ENCODE measurements around the gene DHH. TPM values are rescaled to one million over a fixed set of nuclear protein-coding genes. Genes with fewer than 3 reads are reported as not detected.

DHH gene
- total RNA-seq, 6 donors from 2014 or later = 0.39 to 3.1 (median 0.76) TPM; not detected in 1

DNA sequence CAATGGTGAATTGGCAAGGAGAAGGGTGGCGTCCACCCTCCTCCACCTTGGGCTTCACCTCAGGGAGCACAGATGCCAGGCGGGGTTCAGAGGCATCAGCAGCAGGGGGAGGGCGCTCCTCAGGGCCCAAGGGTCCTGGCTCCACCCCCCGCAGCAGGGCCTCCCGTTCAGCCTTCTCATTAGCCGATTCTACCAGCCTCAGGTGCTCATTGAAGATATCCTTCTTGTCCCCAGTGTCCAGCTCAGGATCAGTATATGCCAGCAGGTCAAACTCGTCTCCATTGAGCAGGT lies 56.7 kb downstream of the DHH start:
- no peaks in the 10 kb centered on the region for H3K9me3 ChIP-seq
- DNase-seq (no peak), ATAC-seq (ENCODE audit: low FRiP score in 2 of 2) (no peak)
- WGBS, 2 donors = 91 to 93% methylated on average over 4 to 7 of the region's 7 CpGs
- H3K4me1 ChIP-seq = peaks cover 0 to 8% (median 6%) of the 10 kb centered on the region in 4 donors
- H3K4me3 ChIP-seq = no peak overlapping the region
- H3K27me3 ChIP-seq = no peaks in the 10 kb centered on the region
- TF ChIP-seq POLR2AphosphoS5 (IDR thresholded peaks at IDR 0.05) (no peak), EP300 (IDR thresholded peaks at IDR 0.05) (no peak)
- no peak overlapping the region for H3K27ac ChIP-seq
- peaks cover 63 to 98% (median 92%) of the 10 kb centered on the region in 4 donors for H3K36me3 ChIP-seq

DNA sequence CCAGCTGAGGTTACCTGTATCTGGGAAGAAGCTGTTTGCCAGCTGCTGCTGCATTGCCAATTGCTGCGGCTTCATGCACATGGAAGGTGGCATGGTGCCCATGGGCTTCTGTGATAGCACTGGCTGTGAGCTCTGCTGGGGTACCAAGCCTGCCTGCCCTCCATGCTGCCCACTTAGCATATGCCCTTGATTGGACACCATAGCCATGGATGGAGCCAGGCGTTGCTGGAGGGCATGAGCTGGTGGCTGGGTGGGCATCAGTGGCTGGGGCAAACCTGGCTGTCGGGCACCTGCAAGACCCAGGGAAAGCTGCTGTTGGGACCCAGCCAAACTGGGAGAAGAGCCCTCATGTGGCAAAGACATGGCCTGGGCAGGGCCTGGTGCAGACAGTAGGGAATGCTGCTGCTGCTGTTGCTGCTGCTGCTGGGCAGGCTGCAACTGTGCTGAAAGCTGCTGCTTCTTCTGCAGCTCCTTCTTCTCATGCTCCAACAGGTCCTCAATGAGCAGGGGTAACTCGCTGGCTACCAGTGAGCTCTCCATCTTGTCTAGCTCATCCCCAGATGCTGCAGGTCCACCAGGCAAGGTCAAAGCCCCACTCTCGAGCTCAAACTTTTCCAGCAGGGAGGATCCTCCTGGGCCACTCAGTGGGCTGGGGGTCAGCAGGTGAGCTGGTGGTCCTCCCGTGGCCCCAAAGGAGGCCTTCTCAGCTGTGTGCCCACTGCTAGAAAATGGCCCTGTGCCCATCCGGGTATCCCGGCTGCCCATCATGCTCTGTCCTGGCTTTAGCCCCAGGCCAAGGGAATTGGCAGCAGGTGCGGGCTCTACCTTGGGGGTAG lies 57.3 kb downstream of the DHH start:
- no peak for TF ChIP-seq EP300 (IDR thresholded peaks at IDR 0.05)
- no peak for TF ChIP-seq POLR2AphosphoS5 (IDR thresholded peaks at IDR 0.05)
- no peak for ATAC-seq (ENCODE audit: low FRiP score in 2 of 2)
- peaks cover 63 to 98% (median 92%) of the 10 kb centered on the region in 4 donors for H3K36me3 ChIP-seq
- H3K4me3 ChIP-seq = no peak overlapping the region
- no peak overlapping the region for H3K27ac ChIP-seq
- H3K27me3 ChIP-seq = no peaks in the 10 kb centered on the region
- no peaks in the 10 kb centered on the region for H3K9me3 ChIP-seq
- 95 to 100% methylated on average over 5 to 9 of the region's 9 CpGs for WGBS, 2 donors
- peak in 1 of 2 donors; percentile 41 for DNase-seq
- H3K4me1 ChIP-seq = peaks cover 0 to 14% (median 7%) of the 10 kb centered on the region in 4 donors

Small RNA genes lying within 50 kb of the gene (small RNA-seq; reads per million reads assigned to genes)
- 0 reads per million in 4 donors for gene RF00019

Other genes starting within 250 kb of the DHH start
- 100 to 1,000 TPM in 1 of 6 donors, 10 to 100 TPM in 5; 64.5 to 163 (median 81.8) TPM for gene DDX23, start 242.6 kb downstream of the DHH start, total RNA-seq
- 10 to 100 TPM in 4 of 6 donors, 1 to 10 TPM in 2; 7.2 to 23.0 (median 14.2) TPM for gene RND1, start 228.9 kb downstream of the DHH start, total RNA-seq
- gene FKBP11, start 169.3 kb downstream of the DHH start, total RNA-seq = 10 to 100 TPM in 5 of 6 donors, 1 to 10 TPM in 1; 9.4 to 31.9 (median 19.3) TPM
- 100 to 1,000 TPM in 3 of 6 donors, 10 to 100 TPM in 3; 67.4 to 178 (median 99.2) TPM for gene ARF3, start 137.3 kb downstream of the DHH start, total RNA-seq
- 1 to 10 TPM in 1 of 6 donors, under 1 TPM in 2, not detected in 3; 0.69 to 2.2 (median 0.74) TPM for gene WNT10B, start 123.1 kb downstream of the DHH start, total RNA-seq
- under 1 TPM in 1 of 6 donors, not detected in 5; 0.34 TPM for gene WNT1, start 116.5 kb downstream of the DHH start, total RNA-seq
- under 1 TPM in 4 of 6 donors, not detected in 2; 0.13 to 0.30 (median 0.18) TPM for gene DDN, start 95.4 kb downstream of the DHH start, total RNA-seq
- gene PRKAG1, start 76.0 kb downstream of the DHH start, total RNA-seq = 10 to 100 TPM; 25.1 to 56.5 (median 42.0) TPM
- gene KMT2D, start 34.0 kb downstream of the DHH start, total RNA-seq = 100 to 1,000 TPM in 5 of 6 donors, 10 to 100 TPM in 1; 91.5 to 250 (median 112) TPM
- 1 to 10 TPM in 2 of 6 donors, under 1 TPM in 2, not detected in 2; 0.97 to 1.4 (median 1.2) TPM for gene RHEBL1, start 24.8 kb downstream of the DHH start, total RNA-seq
- 100 to 1,000 TPM in 1 of 6 donors, 10 to 100 TPM in 5; 20.4 to 108 (median 57.7) TPM for gene LMBR1L, start 16.0 kb upstream of the DHH start, total RNA-seq
- gene TUBA1B, start 36.6 kb upstream of the DHH start, total RNA-seq = 100 to 1,000 TPM in 5 of 6 donors, 10 to 100 TPM in 1; 87.0 to 764 (median 397) TPM
- 100 to 1,000 TPM in 3 of 6 donors, 10 to 100 TPM in 3; 54.2 to 191 (median 122) TPM for gene TUBA1A, start 94.3 kb upstream of the DHH start, total RNA-seq
- gene TUBA1C, start 170.3 kb upstream of the DHH start, total RNA-seq = 100 to 1,000 TPM in 4 of 6 donors, 10 to 100 TPM in 2; 50.3 to 375 (median 108) TPM
- 1 to 10 TPM in 1 of 6 donors, under 1 TPM in 1, not detected in 4; 0.27 to 1.2 TPM for gene PRPH, start 200.3 kb upstream of the DHH start, total RNA-seq
- 1 to 10 TPM in 3 of 6 donors, under 1 TPM in 1, not detected in 2; 0.86 to 3.3 (median 3.0) TPM for gene TROAP, start 228.5 kb upstream of the DHH start, total RNA-seq
- not detected for gene C1QL4, start 242.4 kb upstream of the DHH start, total RNA-seq

All from upper lobe of left lung (tissue), 6 donors.